Measurements from ENCODE around the gene AKAP8L.

- TF ChIP-seq CTCF (IDR thresholded peaks at IDR 0.05), result no peak
- TF ChIP-seq POLR2A (IDR thresholded peaks at IDR 0.05), result no peak
Measured at GRCh38 chr19:15367439-15367838, 51.3 kb downstream of the AKAP8L start.

All from heart left ventricle (tissue), 13 donors.